HEK293T (cell line): ENCODE results near the gene NDUFS8.
"Not testable (repeated sequence)": the region's sequence is repeated elsewhere in the genome, so short reads cannot be mapped to it uniquely, and the experiment has no call there.

Experiments used
- CTCF ChIA-PET: fragments of 350-600 bp; formaldehyde crosslinking; extraction: SDS; loops from one replicate; lab custom pipeline; 2021; ENCODE audit warnings: antibody characterized with exemption, inconsistent platforms; lab: Yijun Ruan, JAX
- POLR2A ChIA-PET: fragments of 350-600 bp; formaldehyde crosslinking; extraction: SDS; loops from one replicate; lab custom pipeline; 2020; ENCODE audit warnings: antibody characterized with exemption, inconsistent platforms; lab: Yijun Ruan, JAX
- DNase-seq: peaks from one replicate; pipeline ENCODE4 v3.0.0; 2012; ENCODE audit warnings: mixed read lengths; ENCODE audit errors: extremely low spot score
- ARNT ChIP-seq: fragments of 450-650 bp; IDR thresholded peaks from 2 replicates; pipeline ENCODE4 v1.6.1; 2017; ENCODE audit warnings: mild to moderate bottlenecking
- BHLHE40 ChIP-seq: fragments of 450-650 bp; IDR thresholded peaks from 2 replicates; pipeline ENCODE4 v1.6.1; 2016; ENCODE audit warnings: mild to moderate bottlenecking, moderate library complexity, borderline replicate concordance
- CTBP1 ChIP-seq: fragments of 450-650 bp; IDR thresholded peaks from 2 replicates; pipeline ENCODE4 v1.6.1; 2016; ENCODE audit warnings: borderline replicate concordance
- ELF4 ChIP-seq: fragments of 450-650 bp; IDR thresholded peaks from 2 replicates; pipeline ENCODE4 v1.6.1; 2017; ENCODE audit warnings: antibody characterized with exemption
- FOXA1 ChIP-seq: fragments of 450-650 bp; IDR thresholded peaks from 2 replicates; pipeline ENCODE4 v1.6.1; 2016; ENCODE audit warnings: mild to moderate bottlenecking
- FOXK2 ChIP-seq: fragments of 450-650 bp; IDR thresholded peaks from 2 replicates; pipeline ENCODE4 v1.6.1; 2016; ENCODE audit warnings: mild to moderate bottlenecking
- FOXM1 ChIP-seq: fragments of 450-650 bp; IDR thresholded peaks from 2 replicates; pipeline ENCODE4 v1.6.1; 2017; ENCODE audit warnings: mild to moderate bottlenecking, borderline replicate concordance
- HDGF ChIP-seq: fragments of 450-650 bp; IDR thresholded peaks from 2 replicates; pipeline ENCODE4 v1.6.1; 2017; ENCODE audit warnings: antibody characterized with exemption, borderline replicate concordance
- L3MBTL2 ChIP-seq: fragments of 450-650 bp; conservative IDR thresholded peaks from 2 replicates; pipeline ENCODE4 v1.6.1; 2016; ENCODE audit warnings: mild to moderate bottlenecking
- LEF1 ChIP-seq: fragments of 450-650 bp; IDR thresholded peaks from 2 replicates; pipeline ENCODE4 v1.6.1; 2017; ENCODE audit warnings: mild to moderate bottlenecking, borderline replicate concordance
- NFRKB ChIP-seq: fragments of 450-650 bp; IDR thresholded peaks from 2 replicates; pipeline ENCODE4 v1.6.1; 2016; ENCODE audit warnings: mild to moderate bottlenecking, moderate library complexity
- SP1 ChIP-seq: fragments of 450-650 bp; IDR thresholded peaks from 2 replicates; pipeline ENCODE4 v1.6.1; 2017
- SUZ12 ChIP-seq: fragments of 450-650 bp; IDR thresholded peaks from 2 replicates; pipeline ENCODE4 v1.6.1; 2016; ENCODE audit warnings: mild to moderate bottlenecking
- TARDBP ChIP-seq: fragments of 450-650 bp; IDR thresholded peaks from 2 replicates; pipeline ENCODE4 v1.6.1; 2016
- ZNF384 ChIP-seq: fragments of 450-650 bp; IDR thresholded peaks from 2 replicates; pipeline ENCODE4 v1.6.1; 2016
- TF ChIP-seq, protein P1 (sequence below): fragments of 450-650 bp; IDR thresholded peaks from 2 replicates; pipeline ENCODE4 v1.6.1; 2016

NDUFS8 gene

DNA sequence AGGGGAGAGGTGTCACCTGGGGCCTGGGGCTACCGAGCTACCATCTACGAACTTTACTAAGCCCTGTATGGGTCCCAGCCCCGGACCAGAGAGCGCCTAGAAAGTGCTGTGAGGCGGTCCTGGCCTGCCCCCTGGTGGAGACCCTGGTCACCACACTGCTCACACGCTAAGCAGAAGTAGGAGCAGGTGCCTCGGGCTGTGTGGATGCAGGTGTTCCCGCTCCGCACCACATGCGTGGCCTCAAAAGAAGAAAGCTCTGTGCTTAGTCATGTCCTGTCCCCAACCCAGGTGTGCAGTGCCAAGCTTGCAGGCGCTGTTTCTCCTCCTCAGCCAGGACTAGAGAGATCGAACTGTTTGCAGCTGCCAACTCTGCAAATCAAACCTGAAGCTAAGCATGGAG, 36.7 kb upstream of the NDUFS8 start:
- CTCF ChIA-PET, result interaction anchor here (0.7 to 0.8 kb wide), 2 partner anchors 13 to 38 kb away, joined by 3 read pairs; no protein-coding TSS in a partner anchor
- POLR2A ChIA-PET, DNase-seq: not testable (repeated sequence)
- peak; percentile 73 for TF ChIP-seq L3MBTL2

DNA sequence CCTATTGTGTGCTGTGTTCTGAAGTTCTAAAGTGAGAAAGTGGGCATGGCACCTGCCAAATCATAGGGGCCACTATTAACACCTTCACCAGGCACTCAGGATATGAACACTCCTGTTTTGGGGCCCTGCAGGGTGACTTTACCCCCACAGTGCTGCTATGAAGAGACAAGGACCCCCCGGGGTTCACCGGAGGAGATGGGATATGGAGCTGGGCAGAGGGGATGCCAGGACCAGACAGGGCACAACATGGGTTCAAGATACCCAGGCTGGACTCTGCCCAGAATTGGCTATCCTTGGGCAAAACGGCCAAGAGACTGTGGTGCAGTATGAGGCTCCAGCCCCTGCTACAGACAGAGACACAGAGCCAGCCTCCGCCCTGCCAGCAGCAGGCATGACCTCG, 36.1 kb upstream of the NDUFS8 start:
- DNase-seq, POLR2A ChIA-PET: not testable (repeated sequence)
- CTCF ChIA-PET, result interaction anchor here (0.7 to 0.8 kb wide), 2 partner anchors 14 to 39 kb away, joined by 3 read pairs; no protein-coding TSS in a partner anchor

DNA sequence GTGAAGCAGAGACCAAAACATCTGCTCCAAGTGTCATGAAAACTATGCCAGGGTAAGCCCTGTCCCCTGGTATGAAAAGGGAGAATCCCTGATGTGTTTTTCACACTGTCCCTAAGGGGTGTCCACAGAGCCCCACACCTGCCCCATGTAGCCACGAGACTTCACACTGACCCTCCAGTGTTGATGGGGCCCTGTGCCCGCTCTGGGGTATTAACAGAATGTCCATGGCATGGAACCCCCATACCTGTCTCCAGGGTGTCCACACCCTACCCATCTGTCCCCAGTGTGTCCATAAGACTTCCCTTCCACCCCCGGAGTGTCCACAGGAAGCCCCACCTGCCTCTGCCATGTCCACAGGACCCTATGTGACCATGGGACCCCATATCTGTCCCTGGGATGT, 35.4 kb upstream of the NDUFS8 start:
- CTCF ChIA-PET, POLR2A ChIA-PET, DNase-seq: not testable (repeated sequence)

DNA sequence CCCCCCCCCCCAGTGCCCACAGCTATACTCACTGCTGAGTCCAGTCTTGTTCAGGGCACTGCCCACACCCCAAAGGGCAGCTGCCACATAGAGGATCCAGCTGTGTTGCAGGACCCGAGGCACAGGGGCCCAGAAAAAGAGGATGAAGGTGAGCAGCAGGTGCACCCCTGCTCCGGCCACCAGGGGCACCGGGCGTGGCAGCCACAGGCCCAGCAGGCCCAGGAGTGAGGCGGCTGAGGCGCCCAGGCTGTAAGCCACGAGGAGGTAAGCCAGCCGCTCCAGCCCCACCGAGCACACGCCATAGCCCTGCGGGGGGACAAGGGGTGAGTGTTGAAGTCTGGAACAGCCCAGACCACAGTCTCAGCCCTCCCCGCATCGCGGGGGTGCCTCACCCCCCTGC, 34.9 kb upstream of the NDUFS8 start:
- POLR2A ChIA-PET, DNase-seq, CTCF ChIA-PET: not testable (repeated sequence)

DNA sequence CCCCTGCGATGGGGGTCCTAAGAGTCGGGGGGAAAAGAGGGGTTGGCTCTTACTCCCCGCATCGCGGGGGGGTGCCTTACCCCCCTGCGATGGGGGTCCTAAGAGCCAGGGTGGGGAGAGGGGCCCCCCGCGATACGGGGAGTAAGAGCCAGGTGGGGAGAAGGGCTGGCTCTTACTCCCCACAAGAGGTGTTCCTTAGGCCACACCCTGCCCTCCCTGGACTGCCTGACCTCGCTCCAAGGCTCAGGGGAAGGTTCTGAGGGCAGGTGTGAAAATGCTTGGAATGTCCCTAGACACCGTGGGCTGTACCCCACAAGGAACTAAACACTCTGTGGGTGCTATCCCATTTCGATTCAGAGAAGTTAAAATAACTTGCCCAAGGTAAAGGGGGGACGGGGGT, 34.4 kb upstream of the NDUFS8 start:
- TF ChIP-seq LEF1 (no peak), CTBP1 (no peak), ELF4 (no peak), HDGF (no peak), FOXM1 (no peak), SUZ12 (no peak), SP1 (no peak), FOXK2 (no peak), TARDBP (no peak), FOXA1 (no peak), ZNF384 (no peak), NFRKB (no peak), L3MBTL2 (no peak)
- TF ChIP-seq, protein P1, sequence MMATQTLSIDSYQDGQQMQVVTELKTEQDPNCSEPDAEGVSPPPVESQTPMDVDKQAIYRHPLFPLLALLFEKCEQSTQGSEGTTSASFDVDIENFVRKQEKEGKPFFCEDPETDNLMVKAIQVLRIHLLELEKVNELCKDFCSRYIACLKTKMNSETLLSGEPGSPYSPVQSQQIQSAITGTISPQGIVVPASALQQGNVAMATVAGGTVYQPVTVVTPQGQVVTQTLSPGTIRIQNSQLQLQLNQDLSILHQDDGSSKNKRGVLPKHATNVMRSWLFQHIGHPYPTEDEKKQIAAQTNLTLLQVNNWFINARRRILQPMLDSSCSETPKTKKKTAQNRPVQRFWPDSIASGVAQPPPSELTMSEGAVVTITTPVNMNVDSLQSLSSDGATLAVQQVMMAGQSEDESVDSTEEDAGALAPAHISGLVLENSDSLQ, result no peak
- POLR2A ChIA-PET, result interaction anchor here (1.0 kb wide), 1 partner anchor 42 kb away, joined by 3 read pairs; no protein-coding TSS in a partner anchor
- CTCF ChIA-PET, result no interaction called here
- DNase-seq, result no peak

DNA sequence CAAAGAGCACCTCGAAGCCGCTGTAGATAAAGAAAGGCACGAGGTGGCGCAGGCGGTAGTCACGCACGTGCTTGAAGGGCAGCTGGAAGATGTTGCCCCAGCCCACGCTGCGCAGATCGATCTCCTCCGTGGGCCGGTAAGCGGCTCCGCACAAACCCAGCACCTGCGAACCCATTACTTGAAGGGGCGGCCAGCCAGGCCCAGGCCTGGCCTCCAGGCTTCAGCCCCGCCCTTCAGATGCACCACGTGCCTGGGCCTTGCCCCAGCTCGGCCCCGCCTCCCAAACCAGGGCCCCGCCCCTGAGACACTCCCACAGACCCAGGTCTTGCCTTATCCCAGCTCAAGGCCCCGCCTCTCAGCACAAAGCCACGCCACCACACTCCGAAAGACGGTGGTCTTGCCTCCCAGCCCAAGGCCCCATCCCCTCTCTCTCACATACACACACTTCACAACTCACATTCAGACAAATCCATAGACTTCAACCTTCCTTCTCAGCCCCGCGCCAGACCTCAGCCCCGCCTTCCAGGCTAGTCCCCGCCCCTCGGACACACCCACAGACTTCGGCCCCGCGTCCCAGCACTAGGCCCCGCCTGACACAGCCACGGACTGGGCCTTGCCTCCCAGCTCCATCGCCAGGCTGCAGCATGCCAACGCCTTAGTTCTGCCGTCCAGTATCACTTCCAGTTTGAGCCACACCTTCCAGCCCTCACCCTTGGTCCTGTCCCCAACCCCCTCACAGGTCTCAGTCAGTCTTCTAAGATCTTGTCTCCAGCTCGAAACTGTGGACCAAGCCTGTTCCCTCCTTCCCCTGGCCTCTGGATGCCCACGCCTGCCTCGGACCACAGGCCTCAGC, 33.6 kb upstream of the NDUFS8 start:
- TF ChIP-seq L3MBTL2 (peak; percentile 89), SUZ12 (no peak), HDGF (0 out of 2 replicates have a peak, but pooled peaks have one; percentile 56), SP1 (peak; percentile 77)
- ChIA-PET CTCF (interaction anchor here (0.9 kb wide), 1 partner anchor 41 kb away, joined by 3 read pairs; no protein-coding TSS in a partner anchor), POLR2A (interaction anchor here (1.0 kb wide), 1 partner anchor 41 kb away, joined by 3 read pairs; no protein-coding TSS in a partner anchor)
- peak; percentile 93 for DNase-seq

DNA sequence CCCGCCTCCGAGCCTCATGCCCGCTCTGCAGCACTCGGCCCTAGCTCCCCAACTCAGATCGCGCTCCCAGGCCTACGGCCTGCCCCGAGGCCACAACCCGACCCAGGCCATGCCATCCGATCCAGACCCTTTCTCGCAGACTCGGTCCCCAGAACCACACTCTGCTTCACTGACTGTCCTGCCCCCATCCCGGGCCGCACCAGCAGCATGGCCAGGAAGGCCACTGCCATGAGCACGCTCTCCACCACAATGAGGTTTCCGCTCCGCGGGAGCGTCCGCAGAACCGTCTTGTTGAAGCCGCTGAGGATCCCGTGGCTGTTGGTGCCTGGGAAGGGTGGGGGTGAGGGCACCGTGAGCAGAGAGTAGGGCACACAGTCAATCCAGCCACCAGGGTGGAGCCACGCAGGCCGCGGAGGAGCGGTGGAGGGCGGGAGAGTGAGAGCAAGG, 33.0 kb upstream of the NDUFS8 start:
- ChIA-PET CTCF (no interaction called here), POLR2A (no interaction called here)
- DNase-seq, result no peak
- TF ChIP-seq HDGF (no peak), ZNF384 (no peak), NFRKB (no peak), ARNT (no peak), FOXA1 (no peak), BHLHE40 (no peak), ELF4 (no peak), TARDBP (no peak), LEF1 (no peak), FOXK2 (no peak), L3MBTL2 (no peak), SP1 (no peak), SUZ12 (no peak), CTBP1 (no peak), FOXM1 (no peak)
- TF ChIP-seq, protein P1, result no peak
